ENCODE measurements around the gene MEG3.

The MEG3 gene

DNA sequence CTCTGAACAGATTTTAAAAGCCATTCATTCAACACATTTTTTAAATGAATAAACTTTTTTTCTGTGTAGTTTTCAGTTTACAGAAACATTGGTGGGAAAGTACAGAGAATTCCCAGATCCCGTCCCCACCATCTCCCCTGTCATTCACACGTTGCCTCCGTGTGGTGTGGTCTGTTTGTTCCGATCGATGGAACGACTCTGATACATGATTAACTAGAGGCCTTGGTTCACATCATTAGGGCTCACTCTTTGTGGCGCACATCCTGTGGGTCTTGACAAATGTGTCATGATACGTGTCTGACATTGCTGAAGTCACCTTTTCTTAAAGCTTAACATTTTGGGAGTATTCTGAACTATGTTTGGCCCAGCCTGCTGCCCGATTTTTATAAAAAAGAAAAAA lies 18.5 kb downstream of the MEG3 start:
- no peak for DNase-seq (ENCODE audit: extremely low read depth in 1 of 2, low read depth in 1 of 2)

DNA sequence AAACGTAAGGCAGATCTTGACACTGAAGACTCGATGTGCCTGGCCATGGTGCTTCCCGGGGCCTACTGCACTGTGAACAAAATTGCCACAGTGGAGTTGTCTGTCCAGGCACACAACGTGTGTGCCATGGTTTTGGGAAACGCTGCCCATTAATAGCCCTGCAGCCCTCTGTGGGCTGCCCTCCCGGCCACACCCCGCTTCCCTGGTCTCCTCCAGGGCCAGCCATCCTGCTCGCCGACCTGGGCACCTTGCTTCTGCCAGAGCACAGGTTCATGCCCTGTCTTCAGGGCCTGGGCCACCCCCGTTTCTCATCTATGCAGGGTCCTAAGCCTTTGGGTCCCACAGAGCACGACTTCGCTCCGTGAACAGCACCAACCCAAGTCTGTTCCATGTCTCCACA lies 18.9 kb downstream of the MEG3 start:
- no peak for DNase-seq (ENCODE audit: extremely low read depth in 1 of 2, low read depth in 1 of 2)

DNA sequence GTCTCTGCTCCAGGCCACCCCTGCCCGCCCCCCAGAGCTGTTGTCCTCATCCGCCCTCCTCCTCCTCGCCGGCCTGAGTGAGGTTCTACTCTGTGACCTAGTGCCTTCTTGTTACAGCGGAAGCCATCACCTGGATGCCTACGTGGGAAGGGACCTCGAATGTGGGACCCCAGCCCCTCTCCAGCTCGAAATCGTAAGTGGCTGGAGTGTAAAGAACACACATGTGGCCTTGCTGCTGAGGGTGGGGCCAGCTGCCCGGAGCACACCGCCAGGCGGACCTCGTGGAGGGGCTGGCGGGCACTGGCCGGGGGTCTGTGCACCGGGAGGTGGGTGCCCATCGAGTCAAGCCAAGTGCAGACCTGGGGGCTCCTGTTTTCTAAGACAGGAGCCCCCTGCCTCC lies 19.4 kb downstream of the MEG3 start:
- no peak for DNase-seq (ENCODE audit: extremely low read depth in 1 of 2, low read depth in 1 of 2)

DNA sequence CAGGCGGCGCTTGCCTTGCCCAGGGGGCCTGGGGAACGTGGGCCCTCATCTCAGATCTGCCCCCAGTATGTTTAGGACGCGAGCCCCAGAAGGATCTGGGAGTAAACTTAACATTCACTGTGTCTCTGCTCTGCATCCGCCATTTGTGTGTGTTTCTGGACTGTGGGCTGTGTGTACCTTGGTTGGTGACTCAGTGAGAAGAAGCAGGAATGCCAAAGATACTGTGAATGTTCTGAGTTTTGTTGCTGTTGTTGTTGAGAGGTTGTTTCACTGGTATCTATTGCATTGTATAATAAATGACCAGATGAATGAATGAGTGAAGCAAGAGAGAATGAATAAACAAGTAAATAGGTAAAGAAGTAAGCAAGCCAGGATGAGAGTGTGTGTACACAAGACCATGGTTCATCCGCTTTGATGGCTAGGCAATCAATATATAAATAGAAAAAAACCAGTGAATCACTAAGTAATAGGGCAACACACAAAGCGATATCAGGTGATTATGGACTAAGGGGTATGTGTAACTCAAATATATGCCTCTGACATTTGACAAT lies 20.5 kb downstream of the MEG3 start:
- DNase-seq (ENCODE audit: extremely low read depth in 1 of 2, low read depth in 1 of 2), result no peak

DNA sequence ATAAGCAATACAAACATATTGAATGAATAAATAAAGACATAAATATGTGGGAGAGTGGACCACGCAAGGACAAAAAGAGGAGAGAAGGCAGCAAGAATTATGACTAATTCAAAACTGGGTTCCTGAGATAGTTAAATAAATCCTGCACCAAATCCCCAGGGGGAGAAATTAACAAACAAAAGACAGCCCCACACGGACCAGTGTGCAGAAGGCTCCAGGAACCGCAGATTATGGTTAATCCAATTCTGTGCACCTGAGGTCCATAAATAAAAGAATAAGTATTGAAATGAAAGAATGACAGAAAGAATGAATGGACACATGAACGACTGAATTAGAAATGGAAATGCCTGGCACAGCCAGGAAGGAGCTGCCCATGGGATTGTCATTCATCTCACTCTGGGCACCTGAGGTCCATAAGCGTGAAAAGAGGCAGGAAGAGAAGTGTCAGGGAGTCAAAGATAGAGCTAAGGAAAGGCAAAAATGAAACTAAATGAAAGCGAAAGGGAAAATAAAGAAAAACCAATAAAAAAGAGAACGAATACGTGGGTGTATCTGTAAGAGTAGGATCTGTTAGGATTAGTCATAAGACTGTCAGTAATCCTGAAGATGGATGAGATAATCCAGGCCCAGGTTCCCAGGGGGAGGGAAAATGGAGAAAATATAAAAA lies 23.3 kb downstream of the MEG3 start:
- DNase-seq (ENCODE audit: extremely low read depth in 1 of 2, low read depth in 1 of 2), result no peak

DNA sequence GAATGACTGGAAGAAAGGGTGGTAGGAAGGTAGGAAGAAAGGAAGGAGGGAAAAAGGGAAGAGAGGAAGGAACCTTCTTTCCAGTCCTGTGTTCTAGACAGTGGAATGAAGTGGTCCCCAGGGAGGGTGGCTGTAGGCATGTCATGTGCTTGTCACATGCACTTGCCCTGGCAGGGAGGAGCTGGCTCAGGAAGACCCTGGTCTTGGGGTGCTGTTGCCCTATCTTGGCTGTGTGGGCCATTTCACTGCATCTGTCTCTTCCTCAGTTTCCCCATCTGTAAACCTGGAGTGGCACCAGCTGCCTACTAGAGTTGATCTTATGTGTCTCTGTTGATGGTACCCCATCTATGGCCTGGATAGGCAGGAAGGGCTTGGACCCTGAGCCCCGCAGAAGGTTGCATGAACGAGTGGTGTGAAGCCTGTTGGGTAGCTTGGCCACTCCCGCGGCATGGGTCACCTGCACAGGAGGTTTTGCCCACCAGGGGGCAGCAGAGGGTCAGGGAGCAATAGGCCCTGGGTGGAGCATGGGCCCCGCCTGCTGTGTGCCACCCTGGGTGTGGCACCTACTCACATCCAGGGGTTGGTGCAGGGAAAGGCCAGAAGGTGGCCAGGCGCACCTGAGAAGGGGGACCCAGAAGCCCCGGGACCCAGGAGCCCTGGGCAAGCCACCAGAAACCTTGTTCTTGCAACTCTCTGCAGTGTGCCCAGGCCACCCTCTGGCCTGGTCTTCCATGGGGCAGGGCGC lies 25.1 kb downstream of the MEG3 start:
- peak; percentile 54 to 71 for DNase-seq (ENCODE audit: extremely low read depth in 1 of 2, low read depth in 1 of 2)

DNA sequence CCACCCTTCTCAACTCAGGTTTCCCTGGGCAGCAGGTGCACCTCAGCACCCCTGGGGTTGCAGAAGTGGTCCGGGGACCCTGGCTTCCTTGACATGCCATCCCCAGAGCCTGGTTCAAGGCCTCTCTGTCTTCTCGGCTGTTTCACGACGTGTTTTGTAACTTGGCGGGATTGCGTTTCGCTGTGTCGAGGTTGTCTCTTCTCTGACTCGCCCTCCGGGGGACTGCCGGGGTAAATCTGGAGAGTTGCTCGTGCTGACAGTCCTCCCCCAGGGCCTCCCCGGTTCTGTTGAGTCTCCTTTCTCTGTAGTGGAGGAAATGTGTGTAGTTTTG lies 25.6 kb downstream of the MEG3 start:
- DNase-seq (ENCODE audit: extremely low read depth in 1 of 2, low read depth in 1 of 2), result no peak

DNA sequence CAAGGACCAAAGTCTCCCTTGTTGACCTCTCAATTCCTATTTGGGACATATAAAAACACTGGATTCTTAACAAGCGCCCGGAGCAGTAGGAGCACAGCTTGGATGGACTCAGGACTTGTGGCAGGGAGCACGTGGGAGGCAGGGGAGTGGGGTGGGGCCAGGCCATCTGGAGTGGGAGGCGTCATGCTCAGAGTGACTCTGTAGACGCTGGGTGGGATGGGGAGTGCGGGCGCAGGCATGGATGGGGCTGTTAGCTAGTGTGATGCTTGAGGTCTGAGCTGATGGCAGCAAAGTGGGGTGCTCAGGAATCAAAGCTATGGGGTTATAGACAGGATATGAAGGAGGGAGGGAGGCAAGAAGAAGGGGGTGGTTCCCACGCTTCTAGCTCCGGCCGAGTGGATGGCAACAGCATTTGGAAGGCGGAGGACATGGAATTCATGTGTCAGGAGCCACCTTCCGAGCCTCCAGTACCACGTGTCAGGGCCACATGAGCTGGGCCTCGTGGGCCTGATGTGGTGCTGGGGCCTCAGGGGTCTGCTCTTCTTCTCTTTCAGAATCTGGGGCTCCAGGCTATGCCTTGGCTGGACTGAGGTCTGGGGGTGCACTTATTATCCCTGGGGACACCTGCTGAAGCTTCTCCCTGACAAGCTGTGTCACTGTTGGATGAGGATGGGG lies 26.2 kb downstream of the MEG3 start:
- DNase-seq (ENCODE audit: extremely low read depth in 1 of 2, low read depth in 1 of 2), result no peak

DNA sequence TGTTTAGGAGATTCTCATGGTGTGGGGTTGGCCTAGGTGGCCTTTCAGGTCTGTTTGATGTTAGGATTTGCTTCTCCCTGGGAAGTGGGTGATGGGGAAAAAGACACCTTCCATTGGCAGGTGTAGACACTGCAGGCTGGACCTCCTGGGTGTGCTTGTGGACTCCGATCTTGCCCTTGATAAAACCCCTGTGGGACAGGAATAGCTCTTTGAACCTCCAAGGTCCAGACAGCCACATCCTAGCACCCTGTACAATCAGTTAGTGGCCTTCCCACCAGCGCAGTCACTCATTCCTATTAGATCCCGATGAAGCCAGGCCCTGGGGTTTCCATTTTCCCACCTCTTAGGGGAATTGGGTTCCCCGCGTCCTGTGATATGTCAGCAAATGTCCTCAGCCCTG lies 28.5 kb downstream of the MEG3 start:
- DNase-seq (ENCODE audit: extremely low read depth in 1 of 2, low read depth in 1 of 2), result no peak

DNA sequence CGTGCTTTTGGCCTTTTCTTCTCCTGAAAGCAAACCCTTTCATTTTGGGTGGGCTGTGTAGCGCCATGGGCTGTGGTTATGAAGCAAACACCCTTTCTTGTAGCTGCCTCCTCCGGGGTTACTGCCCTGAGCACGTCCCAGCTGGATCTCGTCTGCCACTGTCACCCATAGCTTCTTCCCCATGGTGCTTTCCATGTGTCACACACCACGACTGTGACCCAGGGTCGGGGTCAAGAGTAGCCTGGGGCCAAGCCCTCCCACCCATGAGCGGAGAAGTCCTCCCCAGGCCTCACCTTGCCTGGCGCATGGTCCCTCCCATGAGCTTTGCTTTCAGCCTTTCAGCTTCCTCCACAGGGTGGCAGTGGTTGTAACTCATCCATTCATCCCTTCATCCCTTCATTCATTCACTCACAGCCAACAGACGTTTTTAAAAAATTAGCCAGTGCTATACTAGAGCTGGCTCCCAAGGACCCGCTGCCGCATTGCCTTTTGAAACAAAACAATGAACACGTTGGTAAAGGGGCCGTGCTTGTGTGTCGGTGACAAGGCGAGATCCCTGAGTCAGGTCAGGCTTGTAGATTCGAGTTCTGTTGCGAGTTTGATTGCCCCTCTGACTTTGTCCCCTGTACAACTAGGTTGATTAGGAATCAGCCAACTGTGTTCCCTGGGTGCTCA lies 29.5 kb downstream of the MEG3 start:
- no peak for DNase-seq (ENCODE audit: extremely low read depth in 1 of 2, low read depth in 1 of 2)

DNA sequence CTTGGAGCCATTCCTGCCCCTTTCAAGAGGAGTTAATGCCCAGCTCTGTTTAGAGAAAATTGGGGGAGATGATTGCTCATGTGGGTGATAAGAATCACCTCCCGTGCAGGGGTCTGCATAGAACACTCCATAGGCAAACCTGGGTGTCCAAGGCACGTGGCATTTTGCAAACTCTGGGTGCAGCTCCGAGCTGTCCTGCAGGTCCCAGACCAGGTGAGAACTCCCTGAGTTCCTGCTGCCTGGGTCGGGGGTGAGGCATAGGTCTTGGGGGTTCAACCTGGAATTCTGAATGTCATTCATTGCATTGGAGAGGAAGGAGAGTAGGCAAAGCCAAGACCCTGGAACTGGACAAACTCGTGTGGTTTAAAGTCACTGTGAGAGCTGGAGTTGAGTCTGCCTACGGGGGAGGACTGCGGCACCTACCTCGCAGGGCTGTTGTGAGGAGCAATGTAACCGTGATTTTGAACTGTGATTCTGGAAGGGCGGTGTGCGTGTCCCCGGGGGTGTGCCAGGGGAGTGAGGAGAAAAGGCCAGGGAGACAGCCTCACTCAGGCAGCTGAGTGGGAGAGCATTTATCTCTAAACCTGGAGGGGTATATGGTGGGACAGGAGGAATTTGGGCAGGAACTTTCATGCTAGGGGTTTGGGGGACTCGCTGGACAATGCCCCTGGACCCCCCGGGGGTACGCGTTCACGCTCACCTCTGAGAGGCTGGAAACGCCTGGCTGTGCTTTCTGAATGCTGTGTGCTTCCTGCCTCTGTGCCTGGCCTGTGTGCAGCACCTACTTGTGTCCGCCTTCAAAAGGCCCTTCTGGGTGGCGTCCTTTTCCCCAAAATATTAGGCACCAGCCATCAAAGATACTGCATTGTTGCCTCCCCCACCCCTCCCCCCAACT lies 30.4 kb downstream of the MEG3 start:
- DNase-seq (ENCODE audit: extremely low read depth in 1 of 2, low read depth in 1 of 2), result no peak

DNA sequence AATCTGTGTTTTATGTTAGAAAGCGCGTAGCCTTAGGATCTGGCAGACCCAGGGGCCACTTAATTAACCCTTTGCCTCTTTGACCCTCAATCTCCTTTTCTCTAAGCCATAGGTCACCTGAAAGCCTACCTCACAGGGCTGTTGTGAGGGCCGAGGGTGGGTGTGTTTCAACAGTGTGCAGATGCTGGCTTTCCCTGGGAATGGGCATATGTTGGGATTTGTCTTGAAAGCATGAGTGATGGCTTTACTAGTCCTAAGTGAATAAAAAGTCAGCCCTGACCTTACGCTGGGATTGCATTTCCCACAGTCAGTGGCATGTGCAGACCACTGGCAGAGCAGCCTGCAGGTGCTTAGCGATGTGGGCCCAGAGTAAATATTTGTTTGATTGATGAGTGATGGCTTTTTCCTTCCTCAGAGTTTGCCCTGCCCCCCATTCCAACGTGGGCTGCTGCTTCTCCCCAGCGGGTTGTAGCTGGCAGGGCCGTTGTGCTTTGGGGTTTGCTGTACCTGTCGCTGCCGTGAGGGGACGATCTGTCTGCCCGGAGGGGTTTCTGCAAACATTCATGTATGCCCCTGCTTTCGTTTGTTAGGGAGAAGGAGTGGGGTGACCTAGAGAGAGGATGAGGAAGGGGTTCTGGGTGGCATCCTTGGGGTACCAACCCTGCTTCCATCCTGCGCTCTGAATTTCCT lies 31.5 kb downstream of the MEG3 start:
- no peak for DNase-seq (ENCODE audit: extremely low read depth in 1 of 2, low read depth in 1 of 2)

DNA sequence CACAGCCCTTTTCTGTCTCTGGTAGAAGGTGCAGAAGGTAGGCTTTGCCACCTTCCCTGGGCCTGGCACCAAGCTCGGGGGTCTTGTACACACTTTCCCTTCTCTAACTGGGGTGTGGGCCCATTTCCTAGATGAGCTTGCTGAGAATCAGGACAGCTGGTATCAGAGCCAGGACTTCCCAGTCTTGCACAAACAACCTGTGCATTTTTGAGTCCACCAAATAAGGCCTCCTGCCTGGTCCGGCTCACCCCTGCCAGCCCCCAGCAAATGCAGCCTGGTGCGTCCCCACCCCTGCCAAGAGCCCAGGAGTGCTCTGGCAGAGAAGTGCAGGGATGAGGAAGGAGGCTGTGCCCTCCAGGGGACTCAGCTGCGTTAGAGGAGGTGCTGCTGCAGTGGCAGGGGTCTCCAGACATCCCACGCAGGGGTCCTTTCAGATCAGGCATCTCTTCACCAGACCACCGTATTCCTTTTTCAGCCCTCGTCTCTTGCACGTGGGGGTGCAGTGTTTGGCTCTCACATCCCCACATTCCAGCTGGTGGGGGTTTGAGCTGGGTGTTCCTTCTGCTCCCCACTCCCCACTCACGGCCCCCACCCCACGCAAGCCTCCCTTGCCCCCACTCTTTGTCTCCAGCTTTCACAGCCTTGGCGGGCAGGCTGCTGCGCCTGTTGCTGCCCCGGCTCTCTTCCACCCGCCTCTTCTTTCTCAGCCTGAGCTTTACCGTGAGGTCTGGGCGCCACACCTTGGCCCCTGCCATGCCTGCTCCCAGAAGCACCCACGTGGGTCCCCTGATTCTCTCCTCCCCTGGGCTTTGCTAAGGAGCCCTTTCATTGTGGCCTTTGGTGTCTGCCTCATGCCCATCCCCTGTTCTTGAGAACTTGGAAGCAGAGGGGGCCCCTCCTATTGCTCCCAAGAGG lies 32.3 kb downstream of the MEG3 start:
- no peak for DNase-seq (ENCODE audit: extremely low read depth in 1 of 2, low read depth in 1 of 2)

DNA sequence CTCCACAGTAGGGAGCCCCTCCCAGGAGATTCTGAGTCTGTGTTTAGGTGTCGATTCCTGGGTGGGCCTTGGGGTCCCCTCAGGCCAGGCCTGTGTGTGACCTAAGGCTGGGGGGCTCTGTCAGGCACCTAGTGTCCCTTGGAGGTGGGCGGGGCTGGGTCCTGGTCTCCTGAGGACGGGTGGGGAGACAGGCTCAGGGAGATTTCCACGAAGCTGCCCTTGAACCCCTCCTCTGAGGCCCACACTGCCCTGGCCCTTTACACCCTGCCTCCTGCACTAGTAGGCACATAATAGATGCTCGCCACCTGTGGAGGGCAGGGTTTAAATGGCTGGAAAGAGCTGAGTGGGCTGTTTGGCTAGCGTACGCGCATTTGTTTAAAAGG lies 32.9 kb downstream of the MEG3 start:
- DNase-seq (ENCODE audit: extremely low read depth in 1 of 2, low read depth in 1 of 2), result no peak

DNA sequence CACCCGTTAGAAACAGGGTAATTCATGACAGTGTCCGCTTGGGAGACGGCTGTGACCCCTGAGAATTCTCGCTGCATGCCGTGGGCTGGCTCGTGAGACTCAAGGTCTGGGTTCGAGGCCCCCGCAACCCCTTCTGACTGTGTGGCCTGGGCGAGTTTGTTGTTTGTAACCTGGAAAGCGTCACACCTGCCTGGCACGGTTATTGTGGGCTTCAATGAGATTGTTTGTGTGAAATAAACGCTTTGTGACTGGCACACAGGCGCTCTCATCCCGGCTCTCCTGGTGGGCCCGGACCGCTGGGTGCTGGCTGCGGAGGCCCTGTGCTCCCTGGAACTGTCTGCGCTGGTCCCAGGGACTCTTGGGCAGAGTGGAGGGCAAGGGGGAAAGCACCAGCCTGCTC lies 33.9 kb downstream of the MEG3 start:
- DNase-seq (ENCODE audit: extremely low read depth in 1 of 2, low read depth in 1 of 2), result no peak

DNA sequence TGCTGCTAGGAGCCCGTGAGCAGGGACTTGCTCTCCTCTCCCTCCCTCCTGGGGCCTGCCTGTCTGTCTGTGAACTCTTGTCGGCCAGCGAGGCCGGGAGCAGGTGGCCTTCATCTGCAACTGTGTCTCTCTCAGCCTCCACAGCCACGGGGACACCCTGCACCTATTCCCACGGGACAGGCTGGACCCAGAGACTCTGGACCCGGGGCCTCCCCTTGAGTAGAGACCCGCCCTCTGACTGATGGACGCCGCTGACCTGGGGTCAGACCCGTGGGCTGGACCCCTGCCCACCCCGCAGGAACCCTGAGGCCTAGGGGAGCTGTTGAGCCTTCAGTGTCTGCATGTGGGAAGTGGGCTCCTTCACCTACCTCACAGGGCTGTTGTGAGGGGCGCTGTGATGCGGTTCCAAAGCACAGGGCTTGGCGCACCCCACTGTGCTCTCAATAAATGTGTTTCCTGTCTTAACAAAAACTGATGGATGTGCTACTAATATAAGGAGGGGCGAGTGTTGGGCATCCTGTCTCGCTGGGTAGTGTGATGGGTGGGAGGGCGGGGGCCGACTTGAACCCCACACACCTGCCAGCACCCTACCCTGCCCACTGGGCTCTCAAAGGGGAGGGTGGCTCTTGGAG lies 34.8 kb downstream of the MEG3 start:
- no peak for DNase-seq (ENCODE audit: extremely low read depth in 1 of 2, low read depth in 1 of 2)

DNA sequence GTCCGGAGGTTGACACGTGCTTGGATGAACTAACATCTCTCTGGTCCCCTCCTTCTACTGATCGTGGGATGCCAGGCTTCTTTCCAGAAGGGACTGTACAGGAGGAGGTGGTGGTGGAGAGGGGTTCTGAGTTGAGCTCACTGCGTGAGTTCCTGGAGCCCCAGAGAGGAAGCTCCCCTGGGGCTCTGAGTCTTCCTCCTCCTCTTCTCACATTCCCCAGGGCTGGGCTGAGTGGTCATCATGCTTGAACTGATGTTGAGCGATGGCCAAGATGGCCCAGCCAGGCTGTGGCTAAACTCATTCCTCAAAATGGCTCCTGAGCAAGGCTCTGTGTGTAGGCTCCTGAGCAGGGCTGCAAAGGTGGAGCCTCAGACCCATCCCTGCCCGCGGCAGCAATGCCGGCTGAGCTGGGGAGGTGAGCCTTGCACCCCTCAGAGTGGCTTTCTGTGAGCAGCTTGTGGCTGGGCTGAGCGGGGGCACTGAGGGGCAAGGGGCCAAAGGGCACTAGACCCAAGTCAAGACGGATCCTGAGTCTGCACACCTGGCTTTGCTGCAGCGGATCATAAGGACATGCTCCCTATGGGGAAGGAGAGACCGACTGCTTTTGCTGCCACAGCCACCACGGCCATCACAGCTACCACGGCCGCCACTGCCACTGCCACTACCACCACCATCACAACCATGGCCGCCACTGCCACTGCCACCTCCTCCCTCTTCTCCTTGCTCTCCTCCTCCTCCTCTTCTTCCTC lies 35.4 kb downstream of the MEG3 start:
- no peak for DNase-seq (ENCODE audit: extremely low read depth in 1 of 2, low read depth in 1 of 2)

DNA sequence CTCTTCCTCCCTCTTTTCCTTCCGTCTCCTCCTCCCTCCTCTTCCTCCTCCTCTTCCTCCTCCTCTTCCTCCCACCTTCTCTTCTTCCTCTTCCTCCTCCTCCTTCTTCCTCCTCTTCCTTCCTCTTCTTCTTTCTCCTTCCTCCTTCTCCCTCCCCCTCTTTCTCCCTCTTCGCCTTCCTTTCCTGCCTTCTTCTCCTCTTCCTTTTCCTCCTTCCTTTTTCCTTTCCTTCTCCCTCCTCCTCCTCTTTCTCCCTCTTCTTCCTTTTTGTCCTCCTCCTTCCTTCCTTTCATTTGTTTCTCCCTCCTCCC lies 36.0 kb downstream of the MEG3 start:
- DNase-seq (ENCODE audit: extremely low read depth in 1 of 2, low read depth in 1 of 2), result no peak
